22Rv1 (cell line): ENCODE data around the gene NXT1.

Experiments used
- CTCF ChIP-seq: fragments of 450-650 bp; IDR thresholded peaks from 2 replicates; pipeline ENCODE4 v1.5.1; 2017; ENCODE audit warnings: mild to moderate bottlenecking
- ZFX ChIP-seq: fragments of 450-650 bp; IDR thresholded peaks from 2 replicates; pipeline ENCODE4 v1.6.1; 2017; ENCODE audit warnings: antibody characterized with exemption, borderline replicate concordance

GRCh38 chr20:23370873-23371272 is 20.3 kb downstream of the NXT1 start:
- TF ChIP-seq CTCF (no peak), ZFX (no peak)
